SK-N-SH (cell line): ENCODE results near the gene ALAS1. TPM values are rescaled to one million over a fixed set of nuclear protein-coding genes. Genes with fewer than 3 reads are reported as not detected.

Source experiments
- CTCF ChIA-PET: fragments of 300-600, 350-600 bp; formaldehyde crosslinking; extraction: SDS; loops from one replicate; lab custom pipeline; 2021; lab: Yijun Ruan, JAX
- POLR2A ChIA-PET: fragments of 350-600 bp; sonication (Branson Sonifier 250); formaldehyde crosslinking; extraction: SDS; loops from one replicate; lab custom pipeline; 2020; ENCODE audit warnings: antibody characterized with exemption, inconsistent platforms; lab: Yijun Ruan, JAX
- DNase-seq: peaks from one replicate; pipeline ENCODE4 v3.0.0; 2012
- H2AFZ ChIP-seq: fragments of 200-600 bp; sonication (generic); 2 replicates; pipeline ENCODE4 v1.8.1; 2016; ENCODE audit warnings: antibody characterized with exemption, mild to moderate bottlenecking, low read depth
- H3F3A ChIP-seq: fragments of 200-600 bp; sonication (generic); replicated peaks from 2 replicates; pipeline ENCODE3; 2016; ENCODE audit warnings: antibody characterized with exemption, mild to moderate bottlenecking; ENCODE audit not compliant: insufficient read depth
- H3K27ac ChIP-seq, 2 experiments: fragments of 200-500 bp in 1 of 2; fragments of 200-600 bp in 1 of 2; sonication (Bioruptor generic) in 1 of 2; sonication (generic), shearing (Covaris generic) in 1 of 2; 2 replicates each; pipeline versions ENCODE4 v1.5.1 to v1.6.1; 2014 to 2016; ENCODE audit warnings: low read depth in 2 of 2, inconsistent platforms in 1 of 2, low read length in 1 of 2, mild to moderate bottlenecking in 1 of 2, mixed read lengths in 1 of 2
- H3K27me3 ChIP-seq: fragments of 200-600 bp; sonication (generic), shearing (Covaris generic); 2 replicates; pipeline ENCODE4 v1.6.1; 2016; ENCODE audit warnings: mixed run types; ENCODE audit not compliant: insufficient read depth
- H3K36me3 ChIP-seq, 2 experiments: fragments of 200-500 bp in 1 of 2; fragments of 200-600 bp in 1 of 2; sonication (Bioruptor generic) in 1 of 2; sonication (generic) in 1 of 2; replicated peaks in 1 of 2; 2 replicates each; pipeline versions ENCODE3 to v1.5.1; 2014 to 2016; ENCODE audit warnings: low read length in 1 of 2, mild to moderate bottlenecking in 1 of 2; ENCODE audit not compliant: insufficient read depth in 2 of 2, control insufficient read depth in 1 of 2
- H3K4me1 ChIP-seq, 2 experiments: fragments of 200-500 bp in 1 of 2; fragments of 200-600 bp in 1 of 2; sonication (Bioruptor generic) in 1 of 2; sonication (generic), shearing (Covaris generic) in 1 of 2; 2 replicates each; pipeline versions ENCODE4 v1.5.1 to v1.6.1; 2014 to 2016; ENCODE audit warnings: low read depth in 1 of 2, low read length in 1 of 2, mixed run types in 1 of 2; ENCODE audit not compliant: insufficient read depth in 2 of 2, control insufficient read depth in 1 of 2
- H3K4me2 ChIP-seq: fragments of 200-600 bp; sonication (generic), shearing (Covaris generic); 2 replicates; pipeline ENCODE4 v1.6.1; 2017; ENCODE audit warnings: mixed run types
- H3K4me3 ChIP-seq, 2 experiments: fragments of 200-500 bp in 1 of 2; fragments of 200-600 bp in 1 of 2; sonication (Bioruptor generic) in 1 of 2; sonication (generic), shearing (Covaris generic) in 1 of 2; 2 replicates each; pipeline versions ENCODE4 v1.5.1 to v1.8.1; 2014 to 2016; ENCODE audit warnings: low read depth in 2 of 2, inconsistent platforms in 1 of 2, low read length in 1 of 2, mild to moderate bottlenecking in 1 of 2, mixed read lengths in 1 of 2, moderate library complexity in 1 of 2
- H3K79me2 ChIP-seq: fragments of 200-600 bp; sonication (generic); 2 replicates; pipeline ENCODE4 v1.8.1; 2017; ENCODE audit warnings: mild to moderate bottlenecking; ENCODE audit not compliant: insufficient read depth
- H3K9ac ChIP-seq: fragments of 200-600 bp; sonication (generic); 2 replicates; pipeline ENCODE4 v1.6.1; 2017; ENCODE audit warnings: mixed run types
- H3K9me2 ChIP-seq: fragments of 200-600 bp; sonication (generic); 2 replicates; pipeline ENCODE4 v1.6.1; 2017; ENCODE audit warnings: mixed run types
- H3K9me3 ChIP-seq: fragments of 200-600 bp; sonication (generic); 2 replicates; pipeline ENCODE4 v1.6.1; 2017; ENCODE audit warnings: mixed run types, mild to moderate bottlenecking, moderate library complexity
- H4K20me1 ChIP-seq: fragments of 200-600 bp; sonication (generic); 2 replicates; pipeline ENCODE4 v1.6.1; 2017; ENCODE audit warnings: mild to moderate bottlenecking, mixed run types; ENCODE audit not compliant: insufficient read depth
- ELF1 ChIP-seq: IDR thresholded peaks from 2 replicates; pipeline ENCODE4 v1.4.0; 2012
- EP300 ChIP-seq, 2 experiments: IDR thresholded peaks; 2 replicates each; pipeline versions ENCODE4 v1.4.0 to v1.6.1; 2012; ENCODE audit warnings: borderline replicate concordance in 1 of 2, low read depth in 1 of 2, low read length in 1 of 2
- EZH2phosphoT487 ChIP-seq: fragments of 200-600 bp; sonication (generic); IDR thresholded peaks from 2 replicates; pipeline ENCODE4 v1.6.1; 2017; ENCODE audit warnings: low read depth, mixed run types, mild to moderate bottlenecking, antibody characterized with exemption, moderate library complexity, borderline replicate concordance
- FOXJ3 ChIP-seq: sonication (generic); formaldehyde crosslinking; IDR thresholded peaks from 2 replicates; pipeline ENCODE4 v1.5.1; 2020; ENCODE audit warnings: mild to moderate bottlenecking, missing genetic modification reagents
- FOXM1 ChIP-seq: IDR thresholded peaks from 2 replicates; pipeline ENCODE4 v1.4.0; 2012; ENCODE audit warnings: low read depth, mild to moderate bottlenecking
- JUND ChIP-seq: IDR thresholded peaks from 2 replicates; pipeline ENCODE4 v1.4.0; 2012
- MEF2A ChIP-seq: IDR thresholded peaks from 2 replicates; pipeline ENCODE4 v1.4.0; 2012; ENCODE audit warnings: low read depth, borderline replicate concordance
- MXI1 ChIP-seq: IDR thresholded peaks from 2 replicates; pipeline ENCODE4 v1.6.1; 2012; ENCODE audit warnings: mild to moderate bottlenecking, low read depth, low read length, improper control_type of control experiment
- NFIC ChIP-seq: IDR thresholded peaks from 2 replicates; pipeline ENCODE4 v1.4.0; 2012; ENCODE audit warnings: borderline replicate concordance
- RXRA ChIP-seq: IDR thresholded peaks from 2 replicates; pipeline ENCODE4 v1.4.0; 2012; ENCODE audit warnings: low read depth, mild to moderate bottlenecking, borderline replicate concordance
- SMC3 ChIP-seq: IDR thresholded peaks from 2 replicates; pipeline ENCODE4 v1.6.1; 2012; ENCODE audit warnings: low read depth, low read length, improper control_type of control experiment
- TCF12 ChIP-seq: IDR thresholded peaks from 2 replicates; pipeline ENCODE4 v1.4.0; 2012
- YY1 ChIP-seq: IDR thresholded peaks from 2 replicates; pipeline ENCODE4 v1.4.0; 2012; ENCODE audit warnings: low read depth, mild to moderate bottlenecking
- WGBS: methylation state at CpG from one replicate; pipeline ENCODE4 v1.1.6; 2017; ENCODE audit warnings: low lambda C conversion rate; 5-methylcytosine and 5-hydroxymethylcytosine counted together
- polyA plus RNA-seq, 3 experiments: library from polyadenylated mRNA; depleted of rRNA; stranded (reverse); fragments of >200 nt; gene quantifications; 2 replicates each; pipeline ENCODE4 v1.2.3, GENCODE V29; 2012
- TF ChIP-seq, protein P1 (sequence below): fragments of 150-350 bp; IDR thresholded peaks from 2 replicates; pipeline ENCODE4 v1.6.1; 2016; ENCODE audit warnings: mild to moderate bottlenecking, low read depth, low read length
- TF ChIP-seq, protein P2 (sequence below): IDR thresholded peaks from 2 replicates; pipeline ENCODE4; 2012
- TF ChIP-seq, protein P3 (sequence below): IDR thresholded peaks from 2 replicates; pipeline ENCODE4 v1.4.0; 2012; ENCODE audit warnings: low read depth, borderline replicate concordance
- TF ChIP-seq, protein P4 (sequence below): IDR thresholded peaks from 2 replicates; pipeline ENCODE4 v1.4.0; 2012; ENCODE audit warnings: low read depth, borderline replicate concordance
- TF ChIP-seq, protein P5 (sequence below): IDR thresholded peaks from 2 replicates; pipeline ENCODE4 v1.4.0; 2012; ENCODE audit warnings: low read depth
- TF ChIP-seq, protein P6 (sequence below): fragments of 150-350 bp; IDR thresholded peaks from 2 replicates; pipeline ENCODE4 v1.6.1; 2017; ENCODE audit warnings: antibody characterized with exemption, low read length, low read depth, borderline replicate concordance

Gene ALAS1
- polyA plus RNA-seq, 1 of the 3 experiments (the other 2 are of a cell fraction) = 47.9 TPM

DNA sequence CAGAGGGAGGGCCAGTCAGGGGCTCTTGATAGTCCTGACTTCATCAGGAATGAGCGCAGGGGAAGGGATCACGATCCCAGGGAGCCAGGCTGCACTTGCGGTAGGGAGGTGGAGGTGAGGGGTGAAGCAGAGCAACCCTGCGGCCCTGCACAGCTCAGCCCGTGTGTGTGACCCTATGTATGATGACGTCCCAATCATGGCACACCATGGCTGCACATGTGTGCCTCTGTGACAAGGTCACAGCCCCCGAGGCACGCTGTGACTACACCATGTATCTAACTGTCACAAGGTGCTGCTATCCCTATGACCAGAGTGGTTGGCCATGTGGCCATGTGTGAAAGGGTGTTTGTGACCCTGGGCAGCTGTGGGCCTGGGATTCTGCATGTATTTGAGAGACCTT lies 13.3 kb upstream of the ALAS1 start:
- WGBS = 71% methylated on average over 6 of the region's 8 CpGs
- no peaks in the 10 kb centered on the region for H3F3A ChIP-seq
- POLR2A ChIA-PET = no interaction called here

More for the DNA sequence above, 13.3 kb upstream of the ALAS1 start:
- no peaks in the 10 kb centered on the region for H3K36me3 ChIP-seq
- H3K4me3 ChIP-seq = no peak overlapping the region
- TF ChIP-seq MEF2A (no peak), YY1 (no peak), RXRA (no peak), EP300 (IDR thresholded peaks at IDR 0.05; ENCODE audit: borderline replicate concordance in 1 of 2, low read depth in 1 of 2, low read length in 1 of 2) (no peak), SMC3 (no peak), FOXM1 (no peak), TCF12 (no peak), ELF1 (no peak), EZH2phosphoT487 (no peak), MXI1 (no peak), JUND (no peak), NFIC (no peak), FOXJ3 (CRISPR knock-in tag) (no peak)
- TF ChIP-seq, protein P1, sequence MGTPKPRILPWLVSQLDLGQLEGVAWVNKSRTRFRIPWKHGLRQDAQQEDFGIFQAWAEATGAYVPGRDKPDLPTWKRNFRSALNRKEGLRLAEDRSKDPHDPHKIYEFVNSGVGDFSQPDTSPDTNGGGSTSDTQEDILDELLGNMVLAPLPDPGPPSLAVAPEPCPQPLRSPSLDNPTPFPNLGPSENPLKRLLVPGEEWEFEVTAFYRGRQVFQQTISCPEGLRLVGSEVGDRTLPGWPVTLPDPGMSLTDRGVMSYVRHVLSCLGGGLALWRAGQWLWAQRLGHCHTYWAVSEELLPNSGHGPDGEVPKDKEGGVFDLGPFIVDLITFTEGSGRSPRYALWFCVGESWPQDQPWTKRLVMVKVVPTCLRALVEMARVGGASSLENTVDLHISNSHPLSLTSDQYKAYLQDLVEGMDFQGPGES = no peak
- TF ChIP-seq, protein P2, sequence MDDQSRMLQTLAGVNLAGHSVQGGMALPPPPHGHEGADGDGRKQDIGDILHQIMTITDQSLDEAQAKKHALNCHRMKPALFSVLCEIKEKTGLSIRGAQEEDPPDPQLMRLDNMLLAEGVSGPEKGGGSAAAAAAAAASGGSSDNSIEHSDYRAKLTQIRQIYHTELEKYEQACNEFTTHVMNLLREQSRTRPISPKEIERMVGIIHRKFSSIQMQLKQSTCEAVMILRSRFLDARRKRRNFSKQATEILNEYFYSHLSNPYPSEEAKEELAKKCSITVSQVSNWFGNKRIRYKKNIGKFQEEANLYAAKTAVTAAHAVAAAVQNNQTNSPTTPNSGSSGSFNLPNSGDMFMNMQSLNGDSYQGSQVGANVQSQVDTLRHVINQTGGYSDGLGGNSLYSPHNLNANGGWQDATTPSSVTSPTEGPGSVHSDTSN = no peak
- TF ChIP-seq, protein P3, sequence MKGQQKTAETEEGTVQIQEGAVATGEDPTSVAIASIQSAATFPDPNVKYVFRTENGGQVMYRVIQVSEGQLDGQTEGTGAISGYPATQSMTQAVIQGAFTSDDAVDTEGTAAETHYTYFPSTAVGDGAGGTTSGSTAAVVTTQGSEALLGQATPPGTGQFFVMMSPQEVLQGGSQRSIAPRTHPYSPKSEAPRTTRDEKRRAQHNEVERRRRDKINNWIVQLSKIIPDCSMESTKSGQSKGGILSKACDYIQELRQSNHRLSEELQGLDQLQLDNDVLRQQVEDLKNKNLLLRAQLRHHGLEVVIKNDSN = no peak
- TF ChIP-seq, protein P4, sequence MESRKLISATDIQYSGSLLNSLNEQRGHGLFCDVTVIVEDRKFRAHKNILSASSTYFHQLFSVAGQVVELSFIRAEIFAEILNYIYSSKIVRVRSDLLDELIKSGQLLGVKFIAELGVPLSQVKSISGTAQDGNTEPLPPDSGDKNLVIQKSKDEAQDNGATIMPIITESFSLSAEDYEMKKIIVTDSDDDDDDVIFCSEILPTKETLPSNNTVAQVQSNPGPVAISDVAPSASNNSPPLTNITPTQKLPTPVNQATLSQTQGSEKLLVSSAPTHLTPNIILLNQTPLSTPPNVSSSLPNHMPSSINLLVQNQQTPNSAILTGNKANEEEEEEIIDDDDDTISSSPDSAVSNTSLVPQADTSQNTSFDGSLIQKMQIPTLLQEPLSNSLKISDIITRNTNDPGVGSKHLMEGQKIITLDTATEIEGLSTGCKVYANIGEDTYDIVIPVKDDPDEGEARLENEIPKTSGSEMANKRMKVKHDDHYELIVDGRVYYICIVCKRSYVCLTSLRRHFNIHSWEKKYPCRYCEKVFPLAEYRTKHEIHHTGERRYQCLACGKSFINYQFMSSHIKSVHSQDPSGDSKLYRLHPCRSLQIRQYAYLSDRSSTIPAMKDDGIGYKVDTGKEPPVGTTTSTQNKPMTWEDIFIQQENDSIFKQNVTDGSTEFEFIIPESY = no peak
- TF ChIP-seq, protein P5, sequence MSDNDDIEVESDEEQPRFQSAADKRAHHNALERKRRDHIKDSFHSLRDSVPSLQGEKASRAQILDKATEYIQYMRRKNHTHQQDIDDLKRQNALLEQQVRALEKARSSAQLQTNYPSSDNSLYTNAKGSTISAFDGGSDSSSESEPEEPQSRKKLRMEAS = no peak
- TF ChIP-seq, protein P6, sequence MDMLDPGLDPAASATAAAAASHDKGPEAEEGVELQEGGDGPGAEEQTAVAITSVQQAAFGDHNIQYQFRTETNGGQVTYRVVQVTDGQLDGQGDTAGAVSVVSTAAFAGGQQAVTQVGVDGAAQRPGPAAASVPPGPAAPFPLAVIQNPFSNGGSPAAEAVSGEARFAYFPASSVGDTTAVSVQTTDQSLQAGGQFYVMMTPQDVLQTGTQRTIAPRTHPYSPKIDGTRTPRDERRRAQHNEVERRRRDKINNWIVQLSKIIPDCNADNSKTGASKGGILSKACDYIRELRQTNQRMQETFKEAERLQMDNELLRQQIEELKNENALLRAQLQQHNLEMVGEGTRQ = no peak
- no peaks in the 10 kb centered on the region for H3K9me2 ChIP-seq
- H3K27ac ChIP-seq = no peak overlapping the region
- H4K20me1 ChIP-seq = no peaks in the 10 kb centered on the region
- no peaks in the 10 kb centered on the region for H3K9me3 ChIP-seq
- CTCF ChIA-PET = interaction anchor here (0.6 to 1.3 kb wide), 4 partner anchors 10 to 42 kb away, joined by 3 to 4 read pairs (median 3); no protein-coding TSS in a partner anchor
- DNase-seq = no peak
- no peaks in the 10 kb centered on the region for H3K79me2 ChIP-seq
- peaks cover 0 to 3% of the 10 kb centered on the region in 2 experiments; a peak in 2 of 4 replicates for H3K4me1 ChIP-seq
- H3K9ac ChIP-seq = no peak overlapping the region
- no peak overlapping the region for H3K4me2 ChIP-seq
- H3K27me3 ChIP-seq = no peaks in the 10 kb centered on the region
- no peak overlapping the region for H2AFZ ChIP-seq
